Measurements from ENCODE around the gene GSDME. TPM values are rescaled to one million over a fixed set of nuclear protein-coding genes. Genes with fewer than 3 reads are reported as not detected.
A peak's percentile ranks its signal among the peaks of the same experiment; 100 is the strongest.

GSDME gene
- total and polyA plus RNA-seq, 10 of the 15 experiments (the other 5 are each of a cell fraction or from before 2014, with no cell fraction given) = 23.7 to 245 (median 128) TPM

- TF ChIP-seq EGR1 (IDR thresholded peaks at IDR 0.05; ENCODE audit: borderline replicate concordance in 1 of 2, low read depth in 2 of 2, low read length in 2 of 2) (peak in 1 of 2 experiments; percentile 18; a peak in 1 of 3 replicates), ZNF622 (IDR thresholded peaks at IDR 0.05) (no peak), BACH1 (IDR thresholded peaks at IDR 0.05; ENCODE audit: borderline replicate concordance) (0 out of 2 replicates have a peak, but pooled peaks have one; percentile 7), TCF3 (IDR thresholded peaks at IDR 0.05; ENCODE audit: borderline replicate concordance, insufficient read depth, low read depth, low read length) (peak; percentile 36; the same call in 1 of the 2 replicates), LARP7 (IDR thresholded peaks at IDR 0.05) (peak; percentile 42; the same call in 1 of the 2 replicates), IKZF1 (conservative IDR thresholded peaks at IDR 0.05) (peak; percentile 30; the same call in 1 of the 2 replicates), DPF2 (IDR thresholded peaks at IDR 0.05) (0 out of 2 replicates have a peak, but pooled peaks have one; percentile 31), ZBED1 (IDR thresholded peaks at IDR 0.05; ENCODE audit: borderline replicate concordance) (0 out of 2 replicates have a peak, but pooled peaks have one; percentile 33), IKZF2 (IDR thresholded peaks at IDR 0.05) (peak; percentile 10 to 17; a peak in 2 of 4 replicates), ZSCAN29 (IDR thresholded peaks at IDR 0.05) (0 out of 2 replicates have a peak, but pooled peaks have one; percentile 23), NR2F1 (conservative IDR thresholded peaks at IDR 0.05) (peak; percentile 73)
Observed at GRCh38 chr7:24757353-24758275, at the start of gene GSDME (continued).

- CTCF ChIA-PET = interaction anchor here (0.9 to 3.5 kb wide), 6 partner anchors 10 to 297 kb away, joined by 3 to 23 read pairs (median 3); no protein-coding TSS in a partner anchor
- H4K20me1 ChIP-seq (ENCODE audit: control insufficient read depth, insufficient read depth) = no peaks in the 10 kb centered on the region
- no peak for ATAC-seq
- no peaks in the 10 kb centered on the region for H3K79me2 ChIP-seq (ENCODE audit: control insufficient read depth, insufficient read depth, low read length)
- no peaks in the 10 kb centered on the region for H3K27me3 ChIP-seq (replicated peaks in 1 of 2; ENCODE audit: control insufficient read depth in 2 of 2, insufficient read depth in 2 of 2, low read length in 1 of 2)
- no peaks in the 10 kb centered on the region for H3K4me1 ChIP-seq (ENCODE audit: control insufficient read depth, insufficient read depth, low read length)
- H3K4me3 ChIP-seq = no peak overlapping the region
- no peak overlapping the region for H3K9ac ChIP-seq (ENCODE audit: control insufficient read depth, insufficient read depth, low read length)
- no peak overlapping the region for H3K27ac ChIP-seq (ENCODE audit: control insufficient read depth, insufficient read depth)
- in situ Hi-C loops (cut with MboI) = no loop called here
- no TSS peak for BruUV-seq (replicated peaks)
- no peak overlapping the region for H3K4me2 ChIP-seq (ENCODE audit: control insufficient read depth, insufficient read depth)
- no peak overlapping the region for H2AFZ ChIP-seq (ENCODE audit: control insufficient read depth, low read depth, low read length)
- H3K9me3 ChIP-seq (replicated peaks; ENCODE audit: control insufficient read depth, insufficient read depth, low read length) = no peaks in the 10 kb centered on the region
- POLR2A ChIA-PET = no interaction called here
- intact Hi-C loops (cut with micrococcal nuclease; ENCODE audit: unreplicated experiment) = no loop called here
- 98% methylated on average over 5 of the region's 5 CpGs for whole genome bisulfite sequencing (ENCODE audit: insufficient coverage, insufficient replicate concordance, low lambda C conversion rate, missing lambda C conversion rate)
- RAD21 ChIA-PET (ENCODE audit: unreplicated experiment) = no interaction called here
- peaks cover 4 to 14% of the 10 kb centered on the region in 2 experiments for H3K36me3 ChIP-seq (ENCODE audit: control insufficient read depth in 2 of 2, insufficient read depth in 2 of 2, low read length in 1 of 2)
- no peak for DNase-seq (ENCODE audit: low read depth, low spot score)
- SMC1A ChIA-PET (ENCODE audit: uncharacterized antibody, unreplicated experiment) = no interaction called here
- FAIRE-seq = no peak
- TF ChIP-seq NRF1 (conservative IDR thresholded peaks at IDR 0.05; ENCODE audit: low read depth, low read length) (no peak), PML (IDR thresholded peaks at IDR 0.05; ENCODE audit: low read length) (no peak), NR2C1 (IDR thresholded peaks at IDR 0.05) (no peak), CREM (IDR thresholded peaks at IDR 0.05; ENCODE audit: low read depth) (no peak), NFYB (IDR thresholded peaks at IDR 0.05; ENCODE audit: insufficient read depth, low read depth, low read length) (no peak), RELA (IDR thresholded peaks at IDR 0.05; ENCODE audit: borderline replicate concordance, partially characterized antibody) (no peak), EED (IDR thresholded peaks at IDR 0.05; ENCODE audit: low read depth) (no peak), BACH1 (IDR thresholded peaks at IDR 0.05; ENCODE audit: borderline replicate concordance) (no peak), ZNF24 (IDR thresholded peaks at IDR 0.05) (no peak), WRNIP1 (IDR thresholded peaks at IDR 0.05; ENCODE audit: borderline replicate concordance, low read depth, low read length) (no peak), SMAD1 (IDR thresholded peaks at IDR 0.05; ENCODE audit: low read depth, partially characterized antibody) (no peak), BCL11A (IDR thresholded peaks at IDR 0.05; ENCODE audit: low read depth, low read length) (no peak), TCF12 (IDR thresholded peaks at IDR 0.05; ENCODE audit: low read depth, low read length) (no peak), FOXK2 (IDR thresholded peaks at IDR 0.05) (no peak)
Observed at GRCh38 chr7:24802300-24802699, 45.0 kb upstream of the GSDME start.
